Caco-2 (cell line): Measurements from ENCODE around the gene RARS1. TPM values are rescaled to one million over a fixed set of nuclear protein-coding genes. Genes with fewer than 3 reads are reported as not detected.

ENCODE experiments used
- BruUV-seq: library from RNA; stranded (reverse); fragments of 400-500 nt; replicated peaks from 2 replicates; lab custom pipeline; 2021; lab: Mats Ljungman, UMichigan
- CTCF ChIA-PET: fragments of 300-600 bp; sonication (Branson Sonifier 250); formaldehyde crosslinking; loops from one replicate; lab custom pipeline; 2022; ENCODE audit warnings: antibody characterized with exemption; lab: Charles Lee
- POLR2A ChIA-PET: fragments of 300-600 bp; sonication (Branson Sonifier 250); formaldehyde crosslinking; loops from one replicate; lab custom pipeline; 2022; ENCODE audit warnings: antibody characterized with exemption; lab: Charles Lee
- DNase-seq, 2 experiments: peaks; one replicate each; pipeline versions ENCODE4 v3.0.0 to v3.0.0-alpha.2; 2020 to 2022
- H3K27me3 ChIP-seq: replicated peaks from 2 replicates; pipeline ENCODE4 v1.6.0; 2011; ENCODE audit warnings: low read length; ENCODE audit not compliant: control insufficient read depth, insufficient read depth
- H3K36me3 ChIP-seq: 2 replicates; pipeline ENCODE4 v1.5.1; 2011; ENCODE audit warnings: low read length; ENCODE audit not compliant: control insufficient read depth, insufficient read depth
- H3K4me1 ChIP-seq: fragments of 250-450 bp; sonication (Bioruptor Pico); 2 replicates; pipeline ENCODE4 v1.5.1; 2020; ENCODE audit warnings: mild to moderate bottlenecking
- H3K4me3 ChIP-seq: 2 replicates; pipeline ENCODE4 v1.5.1; 2011; ENCODE audit warnings: low read depth, mild to moderate bottlenecking, control low read depth, low read length
- H3K9me3 ChIP-seq: fragments of 250-450 bp; sonication (Bioruptor Pico); 2 replicates; pipeline ENCODE4 v1.5.1; 2020; ENCODE audit warnings: mild to moderate bottlenecking, moderate library complexity
- H3K27ac Mint-ChIP-seq: one replicate; pipeline ENCODE4 v1.8.0; 2022; ENCODE audit warnings: mixed read lengths; ENCODE audit not compliant: unreplicated experiment
- H3K27me3 Mint-ChIP-seq: one replicate; pipeline ENCODE4 v1.8.0; 2022; ENCODE audit warnings: mixed read lengths; ENCODE audit not compliant: insufficient read depth, unreplicated experiment
- H3K36me3 Mint-ChIP-seq: one replicate; pipeline ENCODE4 v1.8.0; 2022; ENCODE audit warnings: mild to moderate bottlenecking, mixed read lengths; ENCODE audit not compliant: insufficient read depth, unreplicated experiment
- H3K4me1 Mint-ChIP-seq: one replicate; pipeline ENCODE4 v1.8.0; 2022; ENCODE audit warnings: low read depth, mixed read lengths; ENCODE audit not compliant: unreplicated experiment
- H3K4me3 Mint-ChIP-seq: one replicate; pipeline ENCODE4 v1.8.0; 2022; ENCODE audit warnings: mild to moderate bottlenecking, moderate library complexity, mixed read lengths; ENCODE audit not compliant: unreplicated experiment
- H3K9me3 Mint-ChIP-seq: one replicate; pipeline ENCODE4 v1.8.0; 2022; ENCODE audit warnings: mixed read lengths; ENCODE audit not compliant: unreplicated experiment
- CTCF ChIP-seq, 2 experiments: fragments of 200-600 bp in 1 of 2; IDR thresholded peaks; 1 replicate in 1 of 2; 2 replicates in 1 of 2; pipeline versions ENCODE4 v1.5.1 to v1.8.0; 2011 to 2022; ENCODE audit warnings: antibody characterized with exemption in 1 of 2, control low read depth in 1 of 2, inconsistent platforms in 1 of 2, low read depth in 1 of 2, low read length in 1 of 2, mild to moderate bottlenecking in 1 of 2, moderate library complexity in 1 of 2; ENCODE audit not compliant: insufficient read depth in 1 of 2, severe bottlenecking in 1 of 2, unreplicated experiment in 1 of 2
- intact Hi-C: fragments of 100-400 bp; cut with micrococcal nuclease; formaldehyde crosslinking; loops from one replicate; pipeline ENCODE4 v1.10.0; 2022; ENCODE audit not compliant: unreplicated experiment
- total RNA-seq: library from RNA; stranded (reverse); gene quantifications from 2 replicates; pipeline ENCODE4 v1.2.3, GENCODE V29; 2022

RARS1 gene
- total RNA-seq, 1 experiment from 2014 or later = 124 TPM

GRCh38 chr5:168552146-168552545, 65.9 kb downstream of the RARS1 start:
- Histone ChIP-seq H3K4me3 (no peak overlapping the region), H3K4me1 (no peaks in the 10 kb centered on the region), H3K9me3 (no peaks in the 10 kb centered on the region), H3K27me3 (no peaks in the 10 kb centered on the region), H3K36me3 (peaks cover 6% of the 10 kb centered on the region)
- Mint-ChIP-seq H3K27me3 (no peaks in the 10 kb centered on the region), H3K9me3 (no peaks in the 10 kb centered on the region), H3K36me3 (peaks cover 55% of the 10 kb centered on the region), H3K4me3 (no peak overlapping the region), H3K27ac (no peak overlapping the region), H3K4me1 (no peaks in the 10 kb centered on the region)
- BruUV-seq = no TSS peak
- intact Hi-C loops = no loop called here
- DNase-seq = no peak
- POLR2A ChIA-PET = no interaction called here
- CTCF ChIA-PET = no interaction called here
- no peak for TF ChIP-seq CTCF (IDR thresholded peaks at IDR 0.05; ENCODE audit: insufficient read depth in 1 of 2, low read depth in 1 of 2, low read length in 1 of 2, severe bottlenecking in 1 of 2, unreplicated experiment in 1 of 2)

- TF ChIP-seq CTCF (IDR thresholded peaks at IDR 0.05; ENCODE audit: insufficient read depth in 1 of 2, low read depth in 1 of 2, low read length in 1 of 2, severe bottlenecking in 1 of 2, unreplicated experiment in 1 of 2) = no peak
- Histone ChIP-seq H3K4me1 (no peaks in the 10 kb centered on the region), H3K36me3 (peaks cover 6% of the 10 kb centered on the region), H3K4me3 (no peak overlapping the region), H3K27me3 (no peaks in the 10 kb centered on the region), H3K9me3 (no peaks in the 10 kb centered on the region)
- BruUV-seq = no TSS peak
- Mint-ChIP-seq H3K4me3 (no peak overlapping the region), H3K36me3 (peaks cover 63% of the 10 kb centered on the region), H3K9me3 (no peaks in the 10 kb centered on the region), H3K4me1 (no peaks in the 10 kb centered on the region), H3K27me3 (no peaks in the 10 kb centered on the region), H3K27ac (no peak overlapping the region)
- POLR2A ChIA-PET = no interaction called here
- CTCF ChIA-PET = no interaction called here
- no peak for DNase-seq
- intact Hi-C loops = no loop called here
These were observed 67.3 kb downstream of the RARS1 start for GRCh38 chr5:168553377-168554130.

- H3K4me3 ChIP-seq = no peak overlapping the region
- ChIA-PET CTCF (no interaction called here), POLR2A (interaction anchor here (0.5 to 0.6 kb wide), 2 partner anchors 97 to 101 kb away, joined by 3 to 4 read pairs; no protein-coding TSS in a partner anchor)
- BruUV-seq = no TSS peak
- no peak for TF ChIP-seq CTCF (IDR thresholded peaks at IDR 0.05; ENCODE audit: insufficient read depth in 1 of 2, low read depth in 1 of 2, low read length in 1 of 2, severe bottlenecking in 1 of 2, unreplicated experiment in 1 of 2)
- no peak for DNase-seq
- H3K4me1 ChIP-seq = peaks cover 10% of the 10 kb centered on the region
- no peaks in the 10 kb centered on the region for H3K27me3 Mint-ChIP-seq
- H3K9me3 ChIP-seq = no peaks in the 10 kb centered on the region
- H3K36me3 ChIP-seq = peaks cover 6% of the 10 kb centered on the region
- H3K4me3 Mint-ChIP-seq = no peak overlapping the region
- no peaks in the 10 kb centered on the region for H3K27me3 ChIP-seq
- H3K4me1 Mint-ChIP-seq = peaks cover 8% of the 10 kb centered on the region
- intact Hi-C loops = no loop called here
- H3K36me3 Mint-ChIP-seq = peaks cover 84% of the 10 kb centered on the region
- H3K9me3 Mint-ChIP-seq = no peaks in the 10 kb centered on the region
- H3K27ac Mint-ChIP-seq = no peak overlapping the region
These were observed 71.1 kb downstream of the RARS1 start for GRCh38 chr5:168557389-168557788.
